OCI-LY1 (cell line): ENCODE results near the gene NEUROD2.

Source experiments
- H2AFZ ChIP-seq: fragments of 200-600 bp; sonication (generic), shearing (Covaris generic); 2 replicates; pipeline ENCODE4 v1.6.0; 2014; ENCODE audit warnings: antibody characterized with exemption, mild to moderate bottlenecking, low read length
- H3F3A ChIP-seq: fragments of 200-600 bp; sonication (generic), shearing (Covaris generic); 2 replicates; pipeline ENCODE4 v1.6.0; 2014; ENCODE audit warnings: mild to moderate bottlenecking, antibody characterized with exemption, low read length, moderate library complexity; ENCODE audit not compliant: insufficient read depth
- H3K27ac ChIP-seq: fragments of 200-600 bp; sonication (generic); 2 replicates; pipeline ENCODE4 v1.5.1; 2014; ENCODE audit warnings: low read length, mixed run types, mild to moderate bottlenecking, low read depth; ENCODE audit not compliant: poor library complexity, severe bottlenecking
- H3K27me3 ChIP-seq: fragments of 200-600 bp; sonication (generic); 2 replicates; pipeline ENCODE4 v1.6.0; 2014; ENCODE audit warnings: antibody characterized with exemption, mild to moderate bottlenecking, low read length, moderate library complexity; ENCODE audit not compliant: insufficient read depth
- H3K36me3 ChIP-seq: fragments of 200-600 bp; sonication (generic); 2 replicates; pipeline ENCODE4 v1.6.1; 2014; ENCODE audit warnings: mild to moderate bottlenecking, antibody characterized with exemption, low read length, moderate library complexity, mixed read lengths; ENCODE audit not compliant: insufficient read depth
- H3K4me1 ChIP-seq: fragments of 200-600 bp; sonication (generic); 2 replicates; pipeline ENCODE4 v1.5.1; 2014; ENCODE audit warnings: mild to moderate bottlenecking, low read length, moderate library complexity; ENCODE audit not compliant: insufficient read depth, severe bottlenecking
- H3K4me2 ChIP-seq: fragments of 200-600 bp; sonication (generic), shearing (Covaris generic); 2 replicates; pipeline ENCODE4 v1.6.1; 2014; ENCODE audit warnings: low read length
- H3K4me3 ChIP-seq: fragments of 200-600 bp; sonication (generic); 2 replicates; pipeline ENCODE4 v1.5.1; 2014; ENCODE audit warnings: low read length, low read depth, mild to moderate bottlenecking, mixed read lengths; ENCODE audit not compliant: poor library complexity, severe bottlenecking
- H3K79me2 ChIP-seq: fragments of 200-600 bp; shearing (Covaris generic); 2 replicates; pipeline ENCODE4 v1.6.1; 2016; ENCODE audit warnings: mixed run types, low read length, mixed read lengths; ENCODE audit not compliant: insufficient read depth
- H3K9ac ChIP-seq: fragments of 200-600 bp; sonication (generic), shearing (Covaris generic); 2 replicates; pipeline ENCODE4 v1.6.1; 2014; ENCODE audit warnings: mild to moderate bottlenecking, low read length, mixed read lengths
- H3K9me2 ChIP-seq: fragments of 200-600 bp; sonication (generic), shearing (Covaris generic); 2 replicates; pipeline ENCODE4 v1.6.1; 2014; ENCODE audit warnings: low read depth, mild to moderate bottlenecking, low read length, mixed read lengths
- H3K9me3 ChIP-seq: fragments of 200-600 bp; shearing (Covaris generic); 2 replicates; pipeline ENCODE4 v1.6.1; 2014; ENCODE audit warnings: low read length, mixed read lengths
- H4K20me1 ChIP-seq: fragments of 200-600 bp; sonication (generic), shearing (Covaris generic); 2 replicates; pipeline ENCODE4 v1.6.0; 2016; ENCODE audit warnings: mild to moderate bottlenecking, low read length; ENCODE audit not compliant: insufficient read depth
- CTCF ChIP-seq: fragments of 200-600 bp; sonication (generic), shearing (Covaris generic); IDR thresholded peaks from 2 replicates; pipeline ENCODE4 v1.5.1; 2017; ENCODE audit warnings: mild to moderate bottlenecking, antibody characterized with exemption, low read length, moderate library complexity, mixed read lengths
- EZH2 ChIP-seq: fragments of 200-600 bp; sonication (generic), shearing (Covaris generic); IDR thresholded peaks from 2 replicates; pipeline ENCODE4 v1.8.0; 2017; ENCODE audit warnings: borderline replicate concordance, mixed run types, mild to moderate bottlenecking, antibody characterized with exemption, low read length, moderate library complexity, mixed read lengths

NEUROD2 gene

GRCh38 chr17:39609416-39610025 lies 1.8 kb upstream of the NEUROD2 start:
- Histone ChIP-seq H3K4me1 (no peaks in the 10 kb centered on the region), H3K9me3 (no peaks in the 10 kb centered on the region), H3K4me2 (no peak overlapping the region), H4K20me1 (no peaks in the 10 kb centered on the region), H3K36me3 (no peaks in the 10 kb centered on the region), H3K27me3 (peaks cover 5% of the 10 kb centered on the region; the same call in 1 of the 2 replicates), H3K27ac (no peak overlapping the region), H2AFZ (no peak overlapping the region), H3K9ac (no peak overlapping the region), H3K79me2 (no peaks in the 10 kb centered on the region), H3K9me2 (no peaks in the 10 kb centered on the region), H3F3A (no peaks in the 10 kb centered on the region), H3K4me3 (no peak overlapping the region)
- no peak for TF ChIP-seq EZH2
- TF ChIP-seq CTCF = no peak

- Histone ChIP-seq H3F3A (no peaks in the 10 kb centered on the region), H3K79me2 (no peaks in the 10 kb centered on the region), H3K9me2 (no peaks in the 10 kb centered on the region), H3K27ac (no peak overlapping the region), H3K27me3 (peaks cover 12% of the 10 kb centered on the region; the same call in 1 of the 2 replicates), H4K20me1 (no peaks in the 10 kb centered on the region), H3K4me3 (no peak overlapping the region), H3K36me3 (no peaks in the 10 kb centered on the region), H3K4me1 (peaks cover 5% of the 10 kb centered on the region), H3K9me3 (no peaks in the 10 kb centered on the region), H2AFZ (no peak overlapping the region), H3K9ac (no peak overlapping the region), H3K4me2 (no peak overlapping the region)
- no peak for TF ChIP-seq CTCF
- no peak for TF ChIP-seq EZH2
These were observed 642 bp upstream of the NEUROD2 start for GRCh38 chr17:39608142-39608981.

- H3K4me3 ChIP-seq = no peak overlapping the region
- TF ChIP-seq CTCF (no peak), EZH2 (no peak)
- no peaks in the 10 kb centered on the region for H3K36me3 ChIP-seq
- H3K4me2 ChIP-seq = no peak overlapping the region
- H4K20me1 ChIP-seq = no peaks in the 10 kb centered on the region
- H3F3A ChIP-seq = no peaks in the 10 kb centered on the region
- no peak overlapping the region for H2AFZ ChIP-seq
- no peaks in the 10 kb centered on the region for H3K9me3 ChIP-seq
- no peaks in the 10 kb centered on the region for H3K79me2 ChIP-seq
- no peak overlapping the region for H3K9ac ChIP-seq
- H3K27me3 ChIP-seq = peaks cover 16% of the 10 kb centered on the region; the same call in 1 of the 2 replicates
- no peak overlapping the region for H3K27ac ChIP-seq
- H3K4me1 ChIP-seq = peaks cover 5% of the 10 kb centered on the region
- H3K9me2 ChIP-seq = no peaks in the 10 kb centered on the region
These were observed 466 bp downstream of the NEUROD2 start for GRCh38 chr17:39607057-39607850.
